Activated T-cell treated with anti-CD3 and anti-CD28 coated beads, Interleukin-2, amount 50 U/mL, for 72 hours (primary cell): ENCODE measurements around the gene ILF3. TPM values are rescaled to one million over a fixed set of nuclear protein-coding genes. Genes with fewer than 3 reads are reported as not detected.
"Not testable (repeated sequence)": the region's sequence is repeated elsewhere in the genome, so short reads cannot be mapped to it uniquely, and the experiment has no call there.

ENCODE experiments used
- ATAC-seq, 2 donors: fragments of 150-1000 bp; cut with Tn5 transposase; replicated peaks in 1 of 2; 2 replicates each; pipeline ENCODE4 v1.10.0; 2021; ENCODE audit warnings: moderate library complexity in 2 of 2, mild to moderate bottlenecking in 1 of 2
- DNase-seq, 2 donors: peaks; one replicate each; pipeline ENCODE4 v3.0.0; 2021 to 2022; ENCODE audit warnings: mixed read lengths in 1 of 2
- H3K27ac Mint-ChIP-seq: one replicate; pipeline ENCODE4 v1.8.0; 2022; ENCODE audit warnings: mild to moderate bottlenecking, moderate library complexity, mixed read lengths
- H3K27me3 Mint-ChIP-seq: one replicate; pipeline ENCODE4 v1.8.0; 2022; ENCODE audit warnings: low read depth, mixed read lengths
- H3K36me3 Mint-ChIP-seq, 2 donors: one replicate each; pipeline ENCODE4 v1.8.0; 2022; ENCODE audit warnings: mixed read lengths in 2 of 2, mild to moderate bottlenecking in 1 of 2; ENCODE audit not compliant: insufficient read depth in 2 of 2
- H3K4me1 Mint-ChIP-seq: one replicate; pipeline ENCODE4 v1.8.0; 2022; ENCODE audit warnings: low read depth, mixed read lengths
- H3K4me3 Mint-ChIP-seq, 2 donors: one replicate each; pipeline ENCODE4 v1.8.0; 2022; ENCODE audit warnings: mild to moderate bottlenecking in 2 of 2, mixed read lengths in 2 of 2, moderate library complexity in 2 of 2
- H3K9me3 Mint-ChIP-seq, 2 donors: one replicate each; pipeline ENCODE4 v1.8.0; 2022; ENCODE audit warnings: mixed read lengths in 2 of 2
- total RNA-seq, 2 donors: library from RNA; stranded (reverse); gene quantifications; one replicate each; pipeline ENCODE4 v1.2.3, GENCODE V29; 2022

ILF3 gene
- total RNA-seq, 2 donors from 2014 or later, result 297 to 311 TPM

GRCh38 chr19:10646456-10647159, 7.5 kb upstream of the ILF3 start:
- DNase-seq, result no peak
- Mint-ChIP-seq H3K27ac (no peak overlapping the region), H3K4me1 (peaks cover 22% of the 10 kb centered on the region), H3K27me3 (no peaks in the 10 kb centered on the region), H3K4me3 (no peak overlapping the region), H3K9me3 (no peaks in the 10 kb centered on the region), H3K36me3 (peaks cover 0 to 3% of the 10 kb centered on the region in 2 donors)
- no peak for ATAC-seq

- DNase-seq, result no peak
- Mint-ChIP-seq H3K4me1 (peaks cover 28% of the 10 kb centered on the region), H3K27ac (peak overlapping the region; percentile 1), H3K9me3 (no peaks in the 10 kb centered on the region), H3K4me3 (no peak overlapping the region), H3K36me3 (peaks cover 2 to 7% of the 10 kb centered on the region in 2 donors), H3K27me3 (no peaks in the 10 kb centered on the region)
- peak; percentile 49 to 56 for ATAC-seq
These were observed 5.8 kb upstream of the ILF3 start for GRCh38 chr19:10648360-10648759.

- Mint-ChIP-seq H3K9me3 (no peaks in the 10 kb centered on the region), H3K36me3 (peaks cover 9 to 15% of the 10 kb centered on the region in 2 donors), H3K27ac (peak overlapping the region; percentile 5), H3K4me3 (peak overlapping the region; percentile 0 to 97), H3K27me3 (no peaks in the 10 kb centered on the region), H3K4me1 (peaks cover 34% of the 10 kb centered on the region)
- ATAC-seq (no peak), DNase-seq (no peak)
These were observed 2.3 kb upstream of the ILF3 start for GRCh38 chr19:10651851-10652250.

- no peaks in the 10 kb centered on the region for H3K27me3 Mint-ChIP-seq
- ATAC-seq, result no peak
- H3K9me3 Mint-ChIP-seq, result no peaks in the 10 kb centered on the region
- H3K4me3 Mint-ChIP-seq, result peak overlapping the region; percentile 97
- no peak for DNase-seq
- H3K4me1 Mint-ChIP-seq, result peaks cover 47% of the 10 kb centered on the region
- H3K27ac Mint-ChIP-seq, result peak overlapping the region; percentile 99
- peaks cover 12 to 21% of the 10 kb centered on the region in 2 donors for H3K36me3 Mint-ChIP-seq
These were observed 739 bp upstream of the ILF3 start for GRCh38 chr19:10653482-10653731.

GRCh38 chr19:10654610-10655456, 687 bp downstream of the ILF3 start:
- Mint-ChIP-seq H3K27ac (peak overlapping the region; percentile 85), H3K4me3 (peak overlapping the region; percentile 97), H3K36me3 (peaks cover 12 to 21% of the 10 kb centered on the region in 2 donors), H3K9me3 (no peaks in the 10 kb centered on the region), H3K4me1 (peaks cover 59% of the 10 kb centered on the region), H3K27me3 (no peaks in the 10 kb centered on the region)
- peak; percentile 67 to 70 for DNase-seq
- peak; percentile 23 to 31 for ATAC-seq

GRCh38 chr19:10655457-10656312, 1.5 kb downstream of the ILF3 start:
- H3K4me3 Mint-ChIP-seq, result peak overlapping the region; percentile 93 to 97
- ATAC-seq, result no peak
- no peaks in the 10 kb centered on the region for H3K27me3 Mint-ChIP-seq
- H3K36me3 Mint-ChIP-seq, result peaks cover 12 to 21% of the 10 kb centered on the region in 2 donors
- H3K27ac Mint-ChIP-seq, result peak overlapping the region; percentile 85
- H3K4me1 Mint-ChIP-seq, result peaks cover 66% of the 10 kb centered on the region
- DNase-seq, result no peak
- H3K9me3 Mint-ChIP-seq, result no peaks in the 10 kb centered on the region

GRCh38 chr19:10660346-10660745, 6.2 kb downstream of the ILF3 start:
- H3K9me3 Mint-ChIP-seq, result no peaks in the 10 kb centered on the region
- DNase-seq (no peak), ATAC-seq (no peak)
- peaks cover 78% of the 10 kb centered on the region for H3K4me1 Mint-ChIP-seq
- H3K27ac Mint-ChIP-seq, result peak overlapping the region; percentile 59
- H3K36me3 Mint-ChIP-seq, result peaks cover 7 to 16% of the 10 kb centered on the region in 2 donors
- peak overlapping the region in 1 of 2 donors; percentile 11 for H3K4me3 Mint-ChIP-seq
- no peaks in the 10 kb centered on the region for H3K27me3 Mint-ChIP-seq

- peak overlapping the region; percentile 3 to 57 for H3K4me3 Mint-ChIP-seq
- no peak for DNase-seq
- peaks cover 73% of the 10 kb centered on the region for H3K4me1 Mint-ChIP-seq
- peak overlapping the region; percentile 82 for H3K27ac Mint-ChIP-seq
- peaks cover 3 to 5% of the 10 kb centered on the region in 2 donors for H3K36me3 Mint-ChIP-seq
- H3K9me3 Mint-ChIP-seq, result no peaks in the 10 kb centered on the region
- no peaks in the 10 kb centered on the region for H3K27me3 Mint-ChIP-seq
- ATAC-seq, result peak in 1 of 2 donors; percentile 9
These were observed 7.8 kb downstream of the ILF3 start for GRCh38 chr19:10661946-10662345.

- ATAC-seq (peak; percentile 63 to 75), DNase-seq (peak; percentile 33 to 38)
- Mint-ChIP-seq H3K27me3 (no peaks in the 10 kb centered on the region), H3K36me3 (peaks cover 0 to 2% of the 10 kb centered on the region in 2 donors), H3K4me1 (peaks cover 73% of the 10 kb centered on the region), H3K27ac (peak overlapping the region; percentile 82), H3K9me3 (no peaks in the 10 kb centered on the region), H3K4me3 (peak overlapping the region; percentile 29 to 57)
These were observed 8.5 kb downstream of the ILF3 start for GRCh38 chr19:10662384-10663251.

- peak overlapping the region in 1 of 2 donors; percentile 29 for H3K4me3 Mint-ChIP-seq
- ATAC-seq, H3K36me3 Mint-ChIP-seq, H3K27me3 Mint-ChIP-seq, H3K9me3 Mint-ChIP-seq, DNase-seq: not testable (repeated sequence)
- H3K4me1 Mint-ChIP-seq, result peaks cover 72% of the 10 kb centered on the region
- peak overlapping the region; percentile 82 for H3K27ac Mint-ChIP-seq
These were observed 9.1 kb downstream of the ILF3 start for GRCh38 chr19:10663252-10663563.

- H3K36me3 Mint-ChIP-seq, result peaks cover 2 to 14% of the 10 kb centered on the region in 2 donors
- H3K4me3 Mint-ChIP-seq, result peak overlapping the region in 1 of 2 donors; percentile 43
- ATAC-seq (peak; percentile 32 to 48), DNase-seq (no peak)
- peak overlapping the region; percentile 10 for H3K27ac Mint-ChIP-seq
- H3K4me1 Mint-ChIP-seq, result peaks cover 43% of the 10 kb centered on the region
- no peaks in the 10 kb centered on the region for H3K27me3 Mint-ChIP-seq
- no peaks in the 10 kb centered on the region for H3K9me3 Mint-ChIP-seq
These were observed 13.7 kb downstream of the ILF3 start for GRCh38 chr19:10667867-10668266.

GRCh38 chr19:10669246-10669645, 15.1 kb downstream of the ILF3 start:
- Mint-ChIP-seq H3K9me3 (no peaks in the 10 kb centered on the region), H3K36me3 (peaks cover 2 to 17% of the 10 kb centered on the region in 2 donors), H3K4me1 (peaks cover 34% of the 10 kb centered on the region), H3K27ac (peak overlapping the region; percentile 47), H3K4me3 (no peak overlapping the region), H3K27me3 (no peaks in the 10 kb centered on the region)
- DNase-seq (no peak), ATAC-seq (no peak)
